Measurements from ENCODE around the gene LCLAT1.

DNA sequence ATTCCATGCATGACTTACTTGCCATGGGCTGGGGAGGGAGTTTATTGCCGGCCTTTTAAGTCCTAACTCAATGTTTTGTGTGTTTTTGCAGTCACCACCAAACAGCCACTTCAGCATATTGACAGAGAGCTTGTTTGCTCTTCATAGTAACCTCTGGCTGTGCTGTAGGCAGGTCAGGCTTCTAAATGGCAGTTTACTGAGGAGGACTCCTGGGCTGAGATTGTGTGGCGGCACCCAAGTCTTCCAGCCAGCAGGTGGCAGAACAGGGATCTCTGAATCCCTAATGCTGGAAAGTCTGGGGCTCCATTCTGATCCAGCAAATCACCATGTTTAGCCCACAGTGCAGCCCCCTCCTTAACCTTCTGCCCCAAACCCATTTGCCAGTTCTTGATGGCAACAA is 239.0 kb downstream of the LCLAT1 start:
- no peak for TF ChIP-seq POLR2A (IDR thresholded peaks at IDR 0.05; ENCODE audit: low read length)
- no peak for TF ChIP-seq GATA1 (IDR thresholded peaks at IDR 0.05; ENCODE audit: low read depth, low read length)

Measured in erythroblast (primary cell).